MM.1S (cell line): ENCODE results near the gene NMRK2.

Source experiments
- DNase-seq: peaks from one replicate; pipeline ENCODE4 v3.0.0-alpha.2; 2015
- H2AFZ ChIP-seq: fragments of 300-600 bp; sonication (generic); 2 replicates; pipeline ENCODE4 v1.6.0; 2016; ENCODE audit warnings: antibody characterized with exemption, low read length
- H3F3A ChIP-seq: fragments of 300-600 bp; sonication (generic); 2 replicates; pipeline ENCODE4 v1.6.1; 2016; ENCODE audit warnings: mild to moderate bottlenecking, antibody characterized with exemption, low read length, moderate library complexity, mixed read lengths; ENCODE audit not compliant: insufficient read depth
- H3K27ac ChIP-seq: fragments of 300-600 bp; sonication (generic); 2 replicates; pipeline ENCODE4 v1.5.1; 2016; ENCODE audit warnings: mild to moderate bottlenecking, low read length
- H3K27me3 ChIP-seq: fragments of 300-600 bp; sonication (generic); replicated peaks from 2 replicates; pipeline ENCODE4 v1.6.0; 2016; ENCODE audit warnings: low read length; ENCODE audit not compliant: insufficient read depth
- H3K36me3 ChIP-seq: fragments of 300-600 bp; sonication (generic); replicated peaks from 2 replicates; pipeline ENCODE4 v1.6.1; 2016; ENCODE audit warnings: mild to moderate bottlenecking, low read length, mixed read lengths; ENCODE audit not compliant: insufficient read depth
- H3K4me1 ChIP-seq: fragments of 300-600 bp; sonication (generic); 2 replicates; pipeline ENCODE4 v1.6.1; 2016; ENCODE audit warnings: low read length, mixed read lengths
- H3K4me2 ChIP-seq: fragments of 300-600 bp; sonication (generic); 2 replicates; pipeline ENCODE4 v1.6.0; 2016; ENCODE audit warnings: low read depth, low read length
- H3K4me3 ChIP-seq: fragments of 300-600 bp; sonication (generic); 2 replicates; pipeline ENCODE4 v1.5.1; 2016; ENCODE audit warnings: low read length, mixed read lengths
- H3K79me2 ChIP-seq: fragments of 300-600 bp; sonication (generic); 2 replicates; pipeline ENCODE4 v1.6.1; 2016; ENCODE audit warnings: mixed run types, low read length, mixed read lengths
- H3K9ac ChIP-seq: fragments of 300-600 bp; sonication (generic); 2 replicates; pipeline ENCODE4 v1.6.1; 2016; ENCODE audit warnings: low read length, mixed read lengths
- H3K9me2 ChIP-seq: fragments of 300-600 bp; sonication (generic); replicated peaks from 2 replicates; pipeline ENCODE4 v1.6.1; 2016; ENCODE audit warnings: mild to moderate bottlenecking, low read length, mixed read lengths; ENCODE audit not compliant: insufficient read depth
- H3K9me3 ChIP-seq: fragments of 300-600 bp; sonication (generic); replicated peaks from 2 replicates; pipeline ENCODE4 v1.6.1; 2016; ENCODE audit warnings: mild to moderate bottlenecking, low read length, mixed read lengths; ENCODE audit not compliant: insufficient read depth
- H4K20me1 ChIP-seq: fragments of 300-600 bp; sonication (generic); 2 replicates; pipeline ENCODE4 v1.6.1; 2016; ENCODE audit warnings: mild to moderate bottlenecking, low read length, moderate library complexity, mixed read lengths; ENCODE audit not compliant: insufficient read depth
- EZH2 ChIP-seq: fragments of 300-600 bp; sonication (generic); optimal IDR thresholded peaks from 2 replicates; pipeline ENCODE3; 2017; ENCODE audit warnings: low read depth, mild to moderate bottlenecking, antibody characterized with exemption, low read length, mixed read lengths
- EZH2phosphoT487 ChIP-seq: fragments of 300-600 bp; sonication (generic); IDR thresholded peaks from 2 replicates; pipeline ENCODE4 v1.6.1; 2018; ENCODE audit warnings: antibody characterized with exemption, low read length
- TF ChIP-seq, protein P1 (sequence below): fragments of 300-600 bp; sonication (generic); IDR thresholded peaks from 2 replicates; pipeline ENCODE4 v1.5.1; 2016; ENCODE audit warnings: antibody characterized with exemption, low read length, mixed read lengths

The NMRK2 gene

DNA sequence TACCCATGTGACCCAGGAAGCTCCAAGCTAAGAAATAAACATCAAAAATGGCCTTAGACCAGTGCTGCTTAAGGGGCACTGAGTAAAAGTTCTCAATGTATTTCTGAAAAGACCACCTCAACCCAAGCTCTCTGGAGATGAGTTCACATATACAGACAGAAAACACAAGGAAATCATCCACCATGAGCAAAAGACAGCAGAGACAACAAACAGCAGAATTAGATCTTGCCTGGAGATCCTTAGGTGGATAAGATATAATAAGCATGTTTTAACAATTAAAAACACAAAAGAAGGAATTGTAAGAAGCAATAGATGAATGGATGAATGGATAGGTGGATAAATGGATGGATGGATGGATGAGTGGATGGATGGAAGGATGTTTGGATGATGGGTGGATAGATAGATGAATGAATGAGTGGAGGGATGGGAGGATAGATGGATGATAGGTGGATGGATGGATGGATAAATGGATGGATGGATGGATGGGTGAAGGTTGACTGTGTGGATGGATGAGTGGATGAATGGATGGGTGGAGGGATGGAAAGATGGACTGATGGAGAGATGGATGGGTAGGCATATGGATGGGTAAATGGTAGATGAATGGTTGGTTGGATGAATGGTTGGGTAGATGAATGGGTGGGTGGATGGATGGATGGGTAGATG lies 9.6 kb upstream of the NMRK2 start:
- no peaks in the 10 kb centered on the region for H3F3A ChIP-seq
- peaks cover 86% of the 10 kb centered on the region for H3K27me3 ChIP-seq
- no peak overlapping the region for H3K27ac ChIP-seq
- H4K20me1 ChIP-seq: no peaks in the 10 kb centered on the region
- no peak overlapping the region for H3K4me2 ChIP-seq
- no peaks in the 10 kb centered on the region for H3K36me3 ChIP-seq
- H3K9ac ChIP-seq: no peak overlapping the region
- no peaks in the 10 kb centered on the region for H3K4me1 ChIP-seq
- no peak for DNase-seq
- TF ChIP-seq, protein P1, sequence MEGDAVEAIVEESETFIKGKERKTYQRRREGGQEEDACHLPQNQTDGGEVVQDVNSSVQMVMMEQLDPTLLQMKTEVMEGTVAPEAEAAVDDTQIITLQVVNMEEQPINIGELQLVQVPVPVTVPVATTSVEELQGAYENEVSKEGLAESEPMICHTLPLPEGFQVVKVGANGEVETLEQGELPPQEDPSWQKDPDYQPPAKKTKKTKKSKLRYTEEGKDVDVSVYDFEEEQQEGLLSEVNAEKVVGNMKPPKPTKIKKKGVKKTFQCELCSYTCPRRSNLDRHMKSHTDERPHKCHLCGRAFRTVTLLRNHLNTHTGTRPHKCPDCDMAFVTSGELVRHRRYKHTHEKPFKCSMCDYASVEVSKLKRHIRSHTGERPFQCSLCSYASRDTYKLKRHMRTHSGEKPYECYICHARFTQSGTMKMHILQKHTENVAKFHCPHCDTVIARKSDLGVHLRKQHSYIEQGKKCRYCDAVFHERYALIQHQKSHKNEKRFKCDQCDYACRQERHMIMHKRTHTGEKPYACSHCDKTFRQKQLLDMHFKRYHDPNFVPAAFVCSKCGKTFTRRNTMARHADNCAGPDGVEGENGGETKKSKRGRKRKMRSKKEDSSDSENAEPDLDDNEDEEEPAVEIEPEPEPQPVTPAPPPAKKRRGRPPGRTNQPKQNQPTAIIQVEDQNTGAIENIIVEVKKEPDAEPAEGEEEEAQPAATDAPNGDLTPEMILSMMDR: no peak
- TF ChIP-seq EZH2phosphoT487 (no peak), EZH2 (no peak)
- H2AFZ ChIP-seq: no peak overlapping the region
- no peak overlapping the region for H3K4me3 ChIP-seq
- H3K9me3 ChIP-seq: no peaks in the 10 kb centered on the region
- H3K9me2 ChIP-seq: no peaks in the 10 kb centered on the region
- no peaks in the 10 kb centered on the region for H3K79me2 ChIP-seq

DNA sequence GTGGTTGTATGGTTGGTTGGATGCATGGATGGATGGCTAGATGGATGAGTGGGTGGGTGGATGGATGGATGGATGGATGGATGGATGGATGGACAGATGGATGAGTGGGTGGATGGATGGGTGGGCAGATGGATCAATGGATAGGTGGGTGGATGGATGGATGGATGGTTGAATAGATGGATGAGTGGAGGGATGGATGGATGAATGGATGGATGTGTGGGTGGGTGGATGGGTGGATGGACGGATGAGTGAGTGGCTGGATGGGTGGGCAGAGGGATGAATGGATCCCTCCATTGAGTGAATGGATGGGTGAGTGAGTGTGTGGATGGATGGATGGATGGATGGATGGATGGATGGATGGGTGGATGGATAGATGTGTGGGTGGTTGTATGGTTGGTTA lies 9.0 kb upstream of the NMRK2 start:
- H3K4me1 ChIP-seq: no peaks in the 10 kb centered on the region
- H3K36me3 ChIP-seq: no peaks in the 10 kb centered on the region
- H3K27me3 ChIP-seq: peaks cover 83% of the 10 kb centered on the region
- H3K4me3 ChIP-seq: no peak overlapping the region
- no peaks in the 10 kb centered on the region for H3K79me2 ChIP-seq
- no peaks in the 10 kb centered on the region for H4K20me1 ChIP-seq
- TF ChIP-seq, protein P1: no peak
- no peak for TF ChIP-seq EZH2phosphoT487
- TF ChIP-seq EZH2: no peak
- no peak overlapping the region for H2AFZ ChIP-seq
- no peaks in the 10 kb centered on the region for H3K9me2 ChIP-seq
- H3K9me3 ChIP-seq: no peaks in the 10 kb centered on the region
- H3K9ac ChIP-seq: no peak overlapping the region
- no peak overlapping the region for H3K4me2 ChIP-seq
- H3F3A ChIP-seq: no peaks in the 10 kb centered on the region
- no peak overlapping the region for H3K27ac ChIP-seq
- no peak for DNase-seq

DNA sequence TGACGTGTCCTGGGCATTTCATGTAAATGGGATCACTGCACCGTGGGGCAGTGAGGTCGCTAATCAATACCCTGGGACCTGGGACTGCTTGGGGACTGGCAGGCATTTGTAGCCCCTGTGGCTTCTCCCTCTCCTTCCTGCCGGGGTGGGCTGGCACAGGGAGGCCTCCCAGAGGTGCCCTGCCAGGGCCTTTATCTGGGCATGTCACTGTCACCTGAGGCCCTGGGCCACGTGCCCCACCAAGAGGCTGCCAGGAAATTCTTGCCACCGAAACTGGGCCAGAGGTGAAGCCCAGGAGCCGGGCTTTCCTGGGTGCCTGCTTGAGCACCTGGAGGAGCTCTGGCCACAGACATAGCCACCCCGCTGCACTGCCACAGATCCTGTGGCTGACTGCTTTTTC lies 1.8 kb upstream of the NMRK2 start:
- Histone ChIP-seq H3K79me2 (no peaks in the 10 kb centered on the region), H3K27me3 (peaks cover 94% of the 10 kb centered on the region), H3K9ac (no peak overlapping the region), H3K36me3 (no peaks in the 10 kb centered on the region), H3K9me3 (no peaks in the 10 kb centered on the region), H3K27ac (no peak overlapping the region), H4K20me1 (no peaks in the 10 kb centered on the region), H3K4me2 (no peak overlapping the region), H3K4me3 (no peak overlapping the region), H3K4me1 (no peaks in the 10 kb centered on the region), H3F3A (no peaks in the 10 kb centered on the region), H3K9me2 (no peaks in the 10 kb centered on the region), H2AFZ (no peak overlapping the region)
- TF ChIP-seq EZH2phosphoT487: no peak
- TF ChIP-seq EZH2: no peak
- TF ChIP-seq, protein P1: no peak
- DNase-seq: no peak
